HUDEP-2 (cell line): Measurements from ENCODE around the gene TBC1D5.
"Not testable (repeated sequence)": the region's sequence is repeated elsewhere in the genome, so short reads cannot be mapped to it uniquely, and the experiment has no call there.

ENCODE experiments used
- DNase-seq, 76 experiments: peaks; one replicate each; lab custom pipeline; 2025; ENCODE audit not compliant: unreplicated experiment in 76 of 76; lab: John Stamatoyannopoulos, UW

TBC1D5 gene

GRCh38 chr3:17752436-17752835 lies 10.0 kb upstream of the TBC1D5 start:
- DNase-seq: no peak

- no peak for DNase-seq
These were observed 7.4 kb upstream of the TBC1D5 start for GRCh38 chr3:17749705-17750293.

- DNase-seq: no peak
These were observed 6.8 kb upstream of the TBC1D5 start for GRCh38 chr3:17749281-17749680.

- no peak for DNase-seq
These were observed 5.4 kb upstream of the TBC1D5 start for GRCh38 chr3:17747890-17748247.

DNA sequence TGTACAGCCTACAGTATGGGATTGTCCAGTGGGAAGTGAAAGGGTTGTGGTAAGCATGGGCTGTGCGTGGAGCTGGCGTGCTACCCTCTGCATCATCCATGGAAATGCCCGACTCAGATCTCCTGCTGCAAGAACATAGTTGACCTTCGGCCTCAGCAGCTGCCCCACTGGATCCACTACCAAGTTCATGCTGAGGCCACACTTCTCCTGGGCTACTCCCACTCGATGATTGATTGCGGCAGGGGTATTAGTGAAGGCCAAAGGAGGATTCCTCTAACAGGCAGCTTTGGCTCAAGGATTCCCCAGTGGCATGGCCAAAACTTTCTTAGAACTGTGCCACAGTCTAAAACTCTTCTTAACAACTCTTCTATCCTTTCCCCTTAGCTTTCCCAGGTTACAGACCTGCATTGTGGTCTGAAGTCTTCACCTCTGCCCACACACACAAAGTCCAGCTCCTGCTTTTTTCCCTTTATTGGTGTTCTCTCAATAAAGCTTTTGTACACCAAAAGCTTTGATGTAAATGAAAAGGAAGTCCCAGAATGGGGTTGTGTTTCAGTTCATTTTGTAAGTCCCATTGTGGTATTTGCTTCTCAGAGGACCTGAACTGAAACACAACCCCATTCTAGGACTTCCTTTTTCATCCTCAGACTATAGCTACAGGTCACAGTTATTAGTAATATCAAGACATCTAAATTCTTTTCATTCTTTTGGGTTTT lies 4.9 kb upstream of the TBC1D5 start:
- no peak for DNase-seq

GRCh38 chr3:17745894-17746293 lies 3.5 kb upstream of the TBC1D5 start:
- no peak for DNase-seq

DNA sequence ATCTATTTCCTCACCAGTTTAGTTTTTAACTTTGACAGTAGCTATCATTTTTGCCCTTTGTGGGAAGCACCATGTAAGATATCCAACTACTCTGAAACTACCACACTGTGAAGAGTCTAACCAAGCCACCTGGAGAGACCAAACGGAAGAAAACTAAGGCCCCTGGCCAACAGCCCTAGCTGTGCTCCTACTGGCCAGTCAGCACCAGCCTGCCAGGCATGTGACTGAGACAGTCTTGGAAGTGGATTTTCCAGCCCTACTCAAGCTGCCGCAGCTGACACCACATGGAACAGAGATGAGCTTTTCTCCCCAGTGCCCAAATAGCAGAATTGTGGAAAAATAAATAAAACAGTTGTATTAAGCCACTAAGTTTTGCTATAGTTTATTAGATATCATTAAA lies 2.9 kb upstream of the TBC1D5 start:
- DNase-seq: no peak

GRCh38 chr3:17744693-17745092 lies 2.3 kb upstream of the TBC1D5 start:
- no peak for DNase-seq

DNA sequence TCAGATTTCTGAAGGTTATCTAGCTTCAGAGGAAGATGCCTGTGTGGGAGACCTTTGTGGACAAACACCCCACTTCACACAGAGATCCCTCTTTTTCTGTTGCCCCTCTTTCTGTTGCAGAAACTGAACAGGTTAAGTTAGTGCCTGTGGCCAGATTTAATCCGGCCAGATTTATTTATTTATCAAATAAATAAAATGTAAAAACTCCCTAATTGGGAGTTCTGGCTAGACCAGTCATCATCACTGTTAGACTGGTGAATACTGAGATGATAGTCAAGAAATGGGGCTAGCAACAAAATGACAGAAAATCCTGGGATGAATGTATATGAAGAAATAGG lies 1.2 kb upstream of the TBC1D5 start:
- no peak for DNase-seq

- peak in 4 of 76 experiments; percentile 58 to 80 (median 59) for DNase-seq
These were observed 638 bp upstream of the TBC1D5 start for GRCh38 chr3:17742880-17743657.

DNA sequence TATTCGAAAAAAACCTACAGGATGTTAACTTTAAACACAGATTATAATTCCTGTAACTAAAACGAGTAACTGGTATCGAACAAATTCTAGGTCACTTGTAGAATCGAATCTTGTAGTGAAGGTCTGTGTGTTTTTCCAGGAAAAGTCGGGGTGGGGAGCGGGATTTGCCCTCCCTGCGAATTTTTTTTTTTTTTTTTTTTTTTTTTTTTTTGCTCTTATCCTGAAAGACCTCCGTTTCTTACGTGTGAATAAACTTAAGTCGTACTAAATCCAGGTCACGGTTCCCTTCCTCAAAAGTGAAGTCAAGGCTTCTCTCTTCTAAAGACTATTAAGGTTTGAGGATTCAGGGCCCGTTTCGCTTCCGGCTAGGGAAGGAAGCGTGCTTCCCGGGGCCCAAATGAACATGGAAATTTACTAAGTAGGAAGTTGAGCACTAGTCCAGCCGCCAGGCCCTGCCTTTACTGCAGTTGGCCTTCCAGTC lies 770 bp downstream of the TBC1D5 start:
- peak in 7 of 76 experiments; percentile 19 to 59 (median 46) for DNase-seq

- peak in 17 of 76 experiments; percentile 2 to 56 (median 26) for DNase-seq
These were observed 1.7 kb downstream of the TBC1D5 start for GRCh38 chr3:17740721-17741141.

GRCh38 chr3:17738921-17739320 lies 3.5 kb downstream of the TBC1D5 start:
- DNase-seq: no peak

GRCh38 chr3:17738219-17738618 lies 4.2 kb downstream of the TBC1D5 start:
- no peak for DNase-seq

- no peak for DNase-seq
These were observed 4.8 kb downstream of the TBC1D5 start for GRCh38 chr3:17737591-17737990.

- DNase-seq: not testable (repeated sequence)
These were observed 7.1 kb downstream of the TBC1D5 start for GRCh38 chr3:17735362-17735761.

DNA sequence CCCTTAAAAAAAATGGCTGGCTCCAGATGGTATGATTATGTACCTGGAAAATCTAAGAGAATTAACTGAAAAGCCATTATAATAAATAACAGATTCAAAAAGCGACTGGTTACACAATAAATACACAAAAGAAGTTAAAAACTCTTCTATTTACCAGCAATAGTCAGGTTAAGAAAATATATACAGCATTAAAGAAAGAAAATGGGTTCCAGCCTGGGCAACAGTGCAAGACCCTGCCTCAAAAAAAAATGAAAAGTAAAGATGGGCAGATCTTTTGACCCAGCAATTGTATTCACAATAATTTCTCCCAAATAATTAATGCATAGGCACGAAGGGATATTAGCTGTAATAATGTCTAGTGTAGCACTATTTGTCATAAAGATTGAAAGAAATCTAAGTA lies 8.7 kb downstream of the TBC1D5 start:
- DNase-seq: no peak

GRCh38 chr3:17733215-17733614 lies 9.2 kb downstream of the TBC1D5 start:
- DNase-seq: no peak

DNA sequence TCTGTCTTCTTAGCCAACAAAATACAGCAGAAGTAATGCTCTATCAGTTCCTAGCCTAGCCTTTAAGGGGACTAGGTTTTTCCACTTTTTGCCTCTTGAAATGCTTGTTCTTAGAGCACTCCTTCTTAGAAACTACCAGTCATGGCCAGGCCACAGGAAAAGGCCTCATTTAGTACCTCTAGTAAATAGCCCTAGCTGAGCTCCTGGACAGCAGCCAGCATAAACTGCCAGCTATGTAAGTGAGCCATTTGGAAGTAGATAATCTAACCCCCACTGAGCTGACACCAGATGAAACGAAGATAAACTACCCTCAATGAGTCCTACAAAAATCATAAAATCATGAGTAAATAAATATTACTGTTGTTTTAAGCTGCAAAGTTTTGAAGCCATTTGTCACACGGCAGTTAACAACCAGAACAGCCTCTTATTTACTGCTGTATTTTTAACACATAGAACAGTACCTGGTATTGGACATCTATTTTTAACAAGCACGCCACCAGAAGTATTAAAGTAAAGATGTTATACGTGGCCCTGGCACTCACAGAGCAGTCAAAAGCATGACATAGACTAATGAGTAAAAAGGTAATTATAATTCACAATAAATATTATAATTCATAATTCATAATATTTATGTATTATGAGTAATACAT lies 12.0 kb downstream of the TBC1D5 start:
- DNase-seq: peak in 73 of 76 experiments; percentile 16 to 97 (median 87)

DNA sequence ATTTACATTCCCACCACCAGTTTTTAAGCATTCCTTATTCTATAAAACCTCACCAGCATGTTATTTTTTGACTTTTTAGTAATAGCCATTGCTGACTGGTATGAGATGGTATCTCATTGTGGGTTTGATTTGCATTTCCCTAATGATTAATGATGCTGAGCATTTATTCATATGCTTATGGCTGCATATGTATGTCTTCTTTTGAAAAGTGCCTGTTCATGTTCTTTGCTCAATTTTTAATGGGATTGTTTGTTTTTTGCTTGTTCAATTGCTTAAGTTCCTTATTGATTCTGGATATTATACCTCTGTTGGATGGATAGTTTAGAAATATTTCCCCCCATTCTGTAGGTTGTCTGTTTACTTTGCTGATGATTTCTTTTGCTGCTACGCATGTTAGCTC lies 16.1 kb downstream of the TBC1D5 start:
- DNase-seq: no peak

DNA sequence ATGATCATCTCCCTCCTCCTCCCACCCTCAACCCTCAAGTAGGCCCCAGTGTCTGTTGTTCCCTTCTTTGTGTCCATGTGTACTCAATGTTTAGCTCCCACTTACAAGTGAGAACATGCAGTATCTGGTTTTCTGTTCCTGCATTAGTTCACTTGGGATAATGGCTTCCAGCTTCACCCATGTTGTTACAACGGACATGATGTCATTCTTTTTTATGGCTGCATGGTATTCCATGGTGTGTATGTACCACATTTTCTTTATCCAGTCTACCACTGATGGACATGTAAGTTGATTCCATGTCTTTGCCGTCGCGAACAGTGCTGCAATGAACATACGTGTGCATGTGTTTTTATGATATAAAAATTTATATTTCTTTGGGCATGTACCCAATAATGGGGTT lies 16.6 kb downstream of the TBC1D5 start:
- not testable (repeated sequence) for DNase-seq
